Measurements from ENCODE around the gene RASD2. TPM values are rescaled to one million over a fixed set of nuclear protein-coding genes. Genes with fewer than 3 reads are reported as not detected.

RASD2 gene
- total RNA-seq, 4 donors from 2014 or later = 4.7 to 45.9 (median 16.0) TPM

DNA sequence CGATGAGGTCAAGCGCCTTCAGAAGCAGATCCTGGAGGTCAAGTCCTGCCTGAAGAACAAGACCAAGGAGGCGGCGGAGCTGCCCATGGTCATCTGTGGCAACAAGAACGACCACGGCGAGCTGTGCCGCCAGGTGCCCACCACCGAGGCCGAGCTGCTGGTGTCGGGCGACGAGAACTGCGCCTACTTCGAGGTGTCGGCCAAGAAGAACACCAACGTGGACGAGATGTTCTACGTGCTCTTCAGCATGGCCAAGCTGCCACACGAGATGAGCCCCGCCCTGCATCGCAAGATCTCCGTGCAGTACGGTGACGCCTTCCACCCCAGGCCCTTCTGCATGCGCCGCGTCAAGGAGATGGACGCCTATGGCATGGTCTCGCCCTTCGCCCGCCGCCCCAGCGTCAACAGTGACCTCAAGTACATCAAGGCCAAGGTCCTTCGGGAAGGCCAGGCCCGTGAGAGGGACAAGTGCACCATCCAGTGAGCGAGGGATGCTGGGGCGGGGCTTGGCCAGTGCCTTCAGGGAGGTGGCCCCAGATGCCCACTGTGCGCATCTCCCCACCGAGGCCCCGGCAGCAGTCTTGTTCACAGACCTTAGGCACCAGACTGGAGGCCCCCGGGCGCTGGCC is 11.0 kb downstream of the RASD2 start:
- TF ChIP-seq POLR2AphosphoS5 (IDR thresholded peaks at IDR 0.05) (no peak), EP300 (IDR thresholded peaks at IDR 0.05) (no peak), POLR2A (IDR thresholded peaks at IDR 0.05) (no peak)
- TF ChIP-seq, protein P1, sequence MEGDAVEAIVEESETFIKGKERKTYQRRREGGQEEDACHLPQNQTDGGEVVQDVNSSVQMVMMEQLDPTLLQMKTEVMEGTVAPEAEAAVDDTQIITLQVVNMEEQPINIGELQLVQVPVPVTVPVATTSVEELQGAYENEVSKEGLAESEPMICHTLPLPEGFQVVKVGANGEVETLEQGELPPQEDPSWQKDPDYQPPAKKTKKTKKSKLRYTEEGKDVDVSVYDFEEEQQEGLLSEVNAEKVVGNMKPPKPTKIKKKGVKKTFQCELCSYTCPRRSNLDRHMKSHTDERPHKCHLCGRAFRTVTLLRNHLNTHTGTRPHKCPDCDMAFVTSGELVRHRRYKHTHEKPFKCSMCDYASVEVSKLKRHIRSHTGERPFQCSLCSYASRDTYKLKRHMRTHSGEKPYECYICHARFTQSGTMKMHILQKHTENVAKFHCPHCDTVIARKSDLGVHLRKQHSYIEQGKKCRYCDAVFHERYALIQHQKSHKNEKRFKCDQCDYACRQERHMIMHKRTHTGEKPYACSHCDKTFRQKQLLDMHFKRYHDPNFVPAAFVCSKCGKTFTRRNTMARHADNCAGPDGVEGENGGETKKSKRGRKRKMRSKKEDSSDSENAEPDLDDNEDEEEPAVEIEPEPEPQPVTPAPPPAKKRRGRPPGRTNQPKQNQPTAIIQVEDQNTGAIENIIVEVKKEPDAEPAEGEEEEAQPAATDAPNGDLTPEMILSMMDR (IDR thresholded peaks at IDR 0.05) = no peak
- H3K36me3 ChIP-seq = peaks cover 0 to 54% of the 10 kb centered on the region in 2 donors
- H3K4me1 ChIP-seq = peaks cover 0 to 39% (median 5%) of the 10 kb centered on the region in 3 donors
- H3K9me3 ChIP-seq = no peaks in the 10 kb centered on the region
- ATAC-seq = no peak
- H3K27me3 ChIP-seq = no peaks in the 10 kb centered on the region
- H3K27ac ChIP-seq = no peak overlapping the region
- 94% methylated on average over 7 of the region's 43 CpGs; no CpG with 5 or more reads in 1 of the 2 donors for WGBS, 2 donors (ENCODE audit: low coverage in 1 of 2)
- no peak overlapping the region for H3K4me3 ChIP-seq

DNA sequence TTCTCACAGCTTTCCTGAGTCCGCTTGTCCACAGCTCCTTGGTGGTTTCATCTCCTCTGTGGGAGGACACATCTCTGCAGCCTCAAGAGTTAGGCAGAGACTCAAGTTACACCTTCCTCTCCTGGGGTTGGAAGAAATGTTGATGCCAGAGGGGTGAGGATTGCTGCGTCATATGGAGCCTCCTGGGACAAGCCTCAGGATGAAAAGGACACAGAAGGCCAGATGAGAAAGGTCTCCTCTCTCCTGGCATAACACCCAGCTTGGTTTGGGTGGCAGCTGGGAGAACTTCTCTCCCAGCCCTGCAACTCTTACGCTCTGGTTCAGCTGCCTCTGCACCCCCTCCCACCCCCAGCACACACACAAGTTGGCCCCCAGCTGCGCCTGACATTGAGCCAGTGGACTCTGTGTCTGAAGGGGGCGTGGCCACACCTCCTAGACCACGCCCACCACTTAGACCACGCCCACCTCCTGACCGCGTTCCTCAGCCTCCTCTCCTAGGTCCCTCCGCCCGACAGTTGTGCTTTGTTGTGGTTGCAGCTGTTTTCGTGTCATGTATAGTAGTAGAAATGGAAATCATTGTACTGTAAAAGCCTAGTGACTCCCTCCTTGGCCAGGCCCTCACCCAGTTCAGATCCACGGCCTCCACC is 11.7 kb downstream of the RASD2 start:
- Histone ChIP-seq H3K4me3 (no peak overlapping the region), H3K36me3 (peaks cover 0 to 47% of the 10 kb centered on the region in 2 donors), H3K9me3 (no peaks in the 10 kb centered on the region), H3K4me1 (peaks cover 0 to 39% (median 5%) of the 10 kb centered on the region in 3 donors), H3K27me3 (no peaks in the 10 kb centered on the region), H3K27ac (peak overlapping the region in 1 of 4 donors; percentile 14)
- WGBS, 2 donors (ENCODE audit: low coverage in 1 of 2) = 20 to 60% methylated on average over 1 to 3 of the region's 13 CpGs
- no peak for ATAC-seq
- TF ChIP-seq EP300 (IDR thresholded peaks at IDR 0.05) (no peak), POLR2A (IDR thresholded peaks at IDR 0.05) (no peak), POLR2AphosphoS5 (IDR thresholded peaks at IDR 0.05) (no peak)
- TF ChIP-seq, protein P1 (IDR thresholded peaks at IDR 0.05) = no peak

DNA sequence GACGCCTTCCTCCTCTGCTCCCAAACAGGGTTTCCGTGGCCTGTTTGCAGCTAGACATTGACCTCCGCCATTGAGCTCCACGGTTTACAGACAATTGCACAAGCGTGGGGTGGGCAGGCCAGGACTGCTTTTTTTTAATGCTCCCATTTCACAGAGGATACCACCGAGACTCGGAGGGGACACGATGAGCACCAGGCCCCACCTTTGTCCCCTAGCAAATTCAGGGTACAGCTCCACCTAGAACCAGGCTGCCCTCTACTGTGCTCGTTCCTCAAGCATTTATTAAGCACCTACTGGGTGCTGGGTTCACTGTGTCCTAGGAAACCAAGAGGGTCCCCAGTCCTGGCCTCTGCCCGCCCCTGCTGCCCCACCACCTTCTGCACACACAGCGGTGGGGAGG is 12.2 kb downstream of the RASD2 start:
- Histone ChIP-seq H3K27ac (peak overlapping the region in 1 of 4 donors; percentile 14), H3K9me3 (no peaks in the 10 kb centered on the region), H3K4me1 (peaks cover 0 to 39% (median 5%) of the 10 kb centered on the region in 3 donors), H3K4me3 (no peak overlapping the region), H3K36me3 (peaks cover 0 to 42% of the 10 kb centered on the region in 2 donors), H3K27me3 (no peaks in the 10 kb centered on the region)
- TF ChIP-seq POLR2AphosphoS5 (IDR thresholded peaks at IDR 0.05) = no peak
- TF ChIP-seq EP300 (IDR thresholded peaks at IDR 0.05) = no peak
- TF ChIP-seq, protein P1 (IDR thresholded peaks at IDR 0.05) = no peak
- TF ChIP-seq POLR2A (IDR thresholded peaks at IDR 0.05) = no peak
- WGBS, 2 donors (ENCODE audit: low coverage in 1 of 2) = no CpG with 5 or more reads among the region's 11 CpGs
- ATAC-seq = no peak

DNA sequence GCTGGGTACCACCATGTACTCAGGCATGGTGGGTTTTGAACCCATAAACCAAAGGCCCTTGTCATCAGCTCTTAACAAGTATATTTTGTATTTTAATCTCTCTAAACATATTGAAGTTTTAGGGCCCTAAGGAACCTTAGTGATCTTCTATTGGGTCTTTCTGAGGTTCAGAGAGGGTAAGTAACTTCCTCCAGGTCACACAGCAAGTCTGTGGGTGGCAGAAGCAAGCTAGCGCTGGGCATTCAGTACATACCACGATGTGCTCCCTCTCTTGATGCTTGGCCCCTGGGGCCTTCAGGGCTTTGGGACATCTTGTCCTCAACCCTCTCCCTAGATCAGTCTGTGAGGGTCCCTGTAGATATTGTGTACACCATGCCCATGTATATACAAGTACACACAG is 12.7 kb downstream of the RASD2 start:
- Histone ChIP-seq H3K4me1 (peaks cover 0 to 35% (median 5%) of the 10 kb centered on the region in 3 donors), H3K4me3 (no peak overlapping the region), H3K27me3 (no peaks in the 10 kb centered on the region), H3K27ac (peak overlapping the region in 1 of 4 donors; percentile 14), H3K36me3 (peaks cover 0 to 37% of the 10 kb centered on the region in 2 donors), H3K9me3 (no peaks in the 10 kb centered on the region)
- TF ChIP-seq POLR2A (IDR thresholded peaks at IDR 0.05) (no peak), POLR2AphosphoS5 (IDR thresholded peaks at IDR 0.05) (no peak), EP300 (IDR thresholded peaks at IDR 0.05) (no peak)
- TF ChIP-seq, protein P1 (IDR thresholded peaks at IDR 0.05) = no peak
- WGBS, 2 donors (ENCODE audit: low coverage in 1 of 2) = 77% methylated on average over 2 of the region's 2 CpGs; no CpG with 5 or more reads in 1 of the 2 donors
- no peak for ATAC-seq
